K562 (cell line): ENCODE measurements around the gene HECW1.
"Not testable (repeated sequence)": the region's sequence is repeated elsewhere in the genome, so short reads cannot be mapped to it uniquely, and the experiment has no call there.

Experiments used
- EZH2 ChIP-seq: IDR thresholded peaks from 2 replicates; pipeline ENCODE4 v1.6.1; 2012; ENCODE audit warnings: low read depth, mild to moderate bottlenecking, inconsistent platforms, low read length, borderline replicate concordance
- KHSRP ChIP-seq: fragments of 450-650 bp; IDR thresholded peaks from 2 replicates; pipeline ENCODE4 v1.6.1; 2017
- KLF13 ChIP-seq: fragments of 450-650 bp; IDR thresholded peaks from 2 replicates; pipeline ENCODE4 v1.6.1; 2016; ENCODE audit warnings: missing genetic modification characterization, low read depth, mild to moderate bottlenecking, missing compliant biosample characterization, moderate library complexity, borderline replicate concordance
- NCOR1 ChIP-seq: fragments of 450-650 bp; IDR thresholded peaks from 2 replicates; pipeline ENCODE4 v1.6.1; 2016; ENCODE audit warnings: mild to moderate bottlenecking, moderate library complexity
- POLR2A ChIP-seq: fragments of 450-650 bp; conservative IDR thresholded peaks from 2 replicates; pipeline ENCODE4 v1.6.1; 2016

DNA sequence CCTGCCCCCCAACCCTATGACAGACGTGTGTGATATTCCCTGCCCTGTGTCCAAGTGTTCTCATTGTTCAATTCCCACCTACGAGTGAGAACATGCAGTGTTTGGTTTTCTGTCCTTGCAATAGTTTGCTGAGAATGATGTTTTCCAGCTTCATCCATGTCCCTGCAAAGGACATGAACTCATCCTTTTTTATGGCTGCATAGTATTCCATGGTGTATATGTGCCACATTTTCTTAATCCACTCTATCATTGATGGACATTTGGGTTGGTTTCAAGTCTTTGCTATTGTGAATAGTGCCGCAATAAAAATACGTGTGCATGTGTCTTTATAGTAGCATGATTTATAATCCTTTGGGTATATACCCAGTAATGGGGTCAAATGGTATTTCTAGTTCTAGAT, 231.0 kb downstream of the HECW1 start:
- TF ChIP-seq KLF13 (tag); POLR2A; KHSRP; EZH2; NCOR1: not testable (repeated sequence)
